Measurements from ENCODE around the gene RNF157. TPM values are rescaled to one million over a fixed set of nuclear protein-coding genes. Genes with fewer than 3 reads are reported as not detected.

The RNF157 gene
- total and polyA plus RNA-seq, 12 donors = 2.3 to 6.1 (median 4.5) TPM

GRCh38 chr17:76193591-76193990 is 46.7 kb downstream of the RNF157 start:
- WGBS, 4 donors = 66 to 77% (median 76%) methylated on average over 12 to 13 of the region's 13 CpGs
- Histone ChIP-seq H3K36me3 (replicated peaks in 1 of 2) (no peaks in the 10 kb centered on the region), H3K4me3 (no peak overlapping the region), H3K9me3 (replicated peaks in 1 of 3) (no peaks in the 10 kb centered on the region), H3K27me3 (no peaks in the 10 kb centered on the region), H3K27ac (no peak overlapping the region), H3K4me1 (replicated peaks in 1 of 2) (no peaks in the 10 kb centered on the region)
- TF ChIP-seq POLR2A (IDR thresholded peaks at IDR 0.05) (no peak), CTCF (IDR thresholded peaks at IDR 0.05) (no peak)
- intact Hi-C loops (cut with DNase I) = no loop called here
- DNase-seq = no peak

GRCh38 chr17:76191896-76192295 is 48.4 kb downstream of the RNF157 start:
- no peak overlapping the region for H3K4me3 ChIP-seq
- WGBS, 4 donors = 54 to 67% (median 61%) methylated on average over 6 of the region's 6 CpGs
- DNase-seq = no peak
- H3K27ac ChIP-seq = no peak overlapping the region
- H3K9me3 ChIP-seq (replicated peaks in 1 of 3) = no peaks in the 10 kb centered on the region
- H3K36me3 ChIP-seq (replicated peaks in 1 of 2) = no peaks in the 10 kb centered on the region
- intact Hi-C loops (cut with DNase I) = no loop called here
- no peak for TF ChIP-seq CTCF (IDR thresholded peaks at IDR 0.05)
- no peak for TF ChIP-seq POLR2A (IDR thresholded peaks at IDR 0.05)
- H3K4me1 ChIP-seq (replicated peaks in 1 of 2) = no peaks in the 10 kb centered on the region
- no peaks in the 10 kb centered on the region for H3K27me3 ChIP-seq

GRCh38 chr17:76189741-76190140 is 50.6 kb downstream of the RNF157 start:
- WGBS, 4 donors = 91 to 94% (median 93%) methylated on average over 4 of the region's 4 CpGs
- intact Hi-C loops (cut with DNase I) = no loop called here
- TF ChIP-seq CTCF (IDR thresholded peaks at IDR 0.05) = no peak
- TF ChIP-seq POLR2A (IDR thresholded peaks at IDR 0.05) = no peak

GRCh38 chr17:76189247-76189646 is 51.0 kb downstream of the RNF157 start:
- no peak for DNase-seq
- Histone ChIP-seq H3K27me3 (no peaks in the 10 kb centered on the region), H3K4me1 (replicated peaks in 1 of 2) (peaks cover 1 to 3% of the 10 kb centered on the region in 2 donors), H3K36me3 (replicated peaks in 1 of 2) (no peaks in the 10 kb centered on the region), H3K27ac (no peak overlapping the region), H3K9me3 (replicated peaks in 1 of 3) (no peaks in the 10 kb centered on the region), H3K4me3 (no peak overlapping the region)
- intact Hi-C loops (cut with DNase I) = no loop called here
- WGBS, 4 donors = 82 to 95% (median 87%) methylated on average over 4 of the region's 4 CpGs
- TF ChIP-seq CTCF (IDR thresholded peaks at IDR 0.05) = no peak
- TF ChIP-seq POLR2A (IDR thresholded peaks at IDR 0.05) = no peak

More at GRCh38 chr17:76189741-76190140, 50.6 kb downstream of the RNF157 start:
- Histone ChIP-seq H3K27me3 (no peaks in the 10 kb centered on the region), H3K9me3 (replicated peaks in 1 of 3) (no peaks in the 10 kb centered on the region), H3K4me3 (no peak overlapping the region), H3K27ac (no peak overlapping the region), H3K36me3 (replicated peaks in 1 of 2) (no peaks in the 10 kb centered on the region), H3K4me1 (replicated peaks in 1 of 2) (no peaks in the 10 kb centered on the region)
- DNase-seq = no peak

Measured in adrenal gland (tissue), 12 donors.